ENCODE measurements around the gene ARAP3. TPM values are rescaled to one million over a fixed set of nuclear protein-coding genes. Genes with fewer than 3 reads are reported as not detected.

ARAP3 gene
- total RNA-seq, 2 donors from 2014 or later = 5.6 to 12.5 TPM

- peak; percentile 85 to 91 for TF ChIP-seq CTCF (IDR thresholded peaks at IDR 0.05)
- Histone ChIP-seq H3K27me3 (no peaks in the 10 kb centered on the region), H3K4me3 (no peak overlapping the region), H3K9me3 (no peaks in the 10 kb centered on the region), H3K4me1 (peaks cover 0 to 5% of the 10 kb centered on the region in 2 donors), H3K36me3 (peaks cover 5% of the 10 kb centered on the region), H3K27ac (no peak overlapping the region)
- peak; percentile 73 for DNase-seq (ENCODE audit: low spot score)
Observed at GRCh38 chr5:141664733-141665461, 17.1 kb downstream of the ARAP3 start.

GRCh38 chr5:141663506-141663905 is 18.5 kb downstream of the ARAP3 start:
- H3K36me3 ChIP-seq = peaks cover 5% of the 10 kb centered on the region
- no peaks in the 10 kb centered on the region for H3K27me3 ChIP-seq
- no peak for DNase-seq (ENCODE audit: low spot score)
- no peaks in the 10 kb centered on the region for H3K9me3 ChIP-seq
- TF ChIP-seq CTCF (IDR thresholded peaks at IDR 0.05) = no peak
- H3K27ac ChIP-seq = no peak overlapping the region
- H3K4me3 ChIP-seq = no peak overlapping the region
- peaks cover 0 to 5% of the 10 kb centered on the region in 2 donors for H3K4me1 ChIP-seq

- Histone ChIP-seq H3K4me3 (no peak overlapping the region), H3K4me1 (peaks cover 0 to 5% of the 10 kb centered on the region in 2 donors), H3K27ac (no peak overlapping the region), H3K27me3 (no peaks in the 10 kb centered on the region), H3K36me3 (peaks cover 12% of the 10 kb centered on the region), H3K9me3 (no peaks in the 10 kb centered on the region)
- no peak for TF ChIP-seq CTCF (IDR thresholded peaks at IDR 0.05)
- DNase-seq (ENCODE audit: low spot score) = no peak
Observed at GRCh38 chr5:141662028-141662427, 20.0 kb downstream of the ARAP3 start.

- DNase-seq (ENCODE audit: low spot score) = no peak
- peaks cover 10% of the 10 kb centered on the region for H3K36me3 ChIP-seq
- no peaks in the 10 kb centered on the region for H3K4me1 ChIP-seq
- H3K27me3 ChIP-seq = no peaks in the 10 kb centered on the region
- H3K27ac ChIP-seq = no peak overlapping the region
- H3K4me3 ChIP-seq = no peak overlapping the region
- H3K9me3 ChIP-seq = no peaks in the 10 kb centered on the region
- TF ChIP-seq CTCF (IDR thresholded peaks at IDR 0.05) = no peak
Observed at GRCh38 chr5:141657937-141658545, 24.0 kb downstream of the ARAP3 start.

GRCh38 chr5:141657404-141657803 is 24.6 kb downstream of the ARAP3 start:
- no peak for TF ChIP-seq CTCF (IDR thresholded peaks at IDR 0.05)
- Histone ChIP-seq H3K9me3 (no peaks in the 10 kb centered on the region), H3K36me3 (peaks cover 10% of the 10 kb centered on the region), H3K27me3 (no peaks in the 10 kb centered on the region), H3K4me3 (no peak overlapping the region), H3K4me1 (no peaks in the 10 kb centered on the region), H3K27ac (no peak overlapping the region)
- no peak for DNase-seq (ENCODE audit: low spot score)
